Kidney (tissue), 14 donors: ENCODE data around the gene SMARCC2. TPM values are rescaled to one million over a fixed set of nuclear protein-coding genes. Genes with fewer than 3 reads are reported as not detected.

Experiments used
- DNase-seq, 5 donors: peaks; one replicate each; pipeline ENCODE4 v3.0.0-alpha.2; 2013 to 2020
- FAIRE-seq: peaks from 2 replicates; lab custom pipeline; 2012; peaks lifted over from hg19 to GRCh38; lab: Jason Lieb, UNC
- H3K27ac ChIP-seq, 2 donors: one replicate each; pipeline ENCODE4 v1.7.0; 2013; ENCODE audit warnings: low read depth in 2 of 2, low read length in 2 of 2, inconsistent platforms in 1 of 2
- H3K27me3 ChIP-seq: one replicate; pipeline ENCODE4 v1.7.1; 2013; ENCODE audit warnings: low read length, inconsistent platforms; ENCODE audit not compliant: control insufficient read depth, insufficient read depth
- H3K36me3 ChIP-seq, 3 donors: one replicate each; pipeline versions ENCODE4 v1.7.0 to v1.7.1; 2013; ENCODE audit warnings: low read length in 3 of 3, control low read depth in 1 of 3, inconsistent platforms in 1 of 3; ENCODE audit not compliant: insufficient read depth in 3 of 3, control insufficient read depth in 2 of 3
- H3K4me1 ChIP-seq, 3 donors: one replicate each; pipeline versions ENCODE4 v1.7.0 to v1.7.1; 2013; ENCODE audit warnings: low read length in 3 of 3, inconsistent platforms in 1 of 3, low read depth in 1 of 3; ENCODE audit not compliant: control insufficient read depth in 2 of 3, insufficient read depth in 2 of 3
- H3K4me3 ChIP-seq, 3 donors: one replicate each; pipeline versions ENCODE4 v1.7.0 to v1.8.1; 2013; ENCODE audit warnings: low read length in 3 of 3, control low read depth in 1 of 3, inconsistent platforms in 1 of 3
- H3K9ac ChIP-seq, 3 donors: one replicate each; pipeline versions ENCODE4 v1.7.0 to v1.7.1; 2013; ENCODE audit warnings: low read length in 3 of 3, control low read depth in 1 of 3, inconsistent platforms in 1 of 3
- H3K9me3 ChIP-seq, 3 donors: one replicate each; pipeline versions ENCODE4 v1.7.0 to v1.7.1; 2013; ENCODE audit warnings: low read length in 3 of 3, control low read depth in 1 of 3, inconsistent platforms in 1 of 3; ENCODE audit not compliant: control insufficient read depth in 2 of 3, insufficient read depth in 1 of 3
- CTCF ChIP-seq: IDR thresholded peaks from 3 replicates; pipeline ENCODE4 v1.5.1; 2012; ENCODE audit warnings: mild to moderate bottlenecking, moderate library complexity, borderline replicate concordance; ENCODE audit not compliant: insufficient read depth; ENCODE audit errors: extremely low read depth
- intact Hi-C: fragments of 100-400 bp; cut with DNase I; formaldehyde crosslinking; loops from one replicate; pipeline ENCODE4 v1.11.1; 2022
- polyA plus RNA-seq: library from polyadenylated mRNA; stranded (reverse); fragments of 350-450 nt; fragmentation: Illumina TruSeq; extraction: RNeasy Lipid Tissue Mini Kit (QIAGEN cat#74804); gene quantifications from one replicate; pipeline ENCODE4 v1.2.3, GENCODE V29; 2014; ENCODE audit warnings: low read depth, low replicate concordance; ENCODE audit not compliant: insufficient read depth
- total RNA-seq: library from RNA; stranded (reverse); fragmentation: NEBNext Ultra II Directional; extraction: Animal tissue kit (Norgen Biotek cat#: 25700); gene quantifications from one replicate; pipeline ENCODE4 v1.2.1, GENCODE V29; 2021
- donor health status: control.
- donor health status: control.
- donor health status: control.
- donor health status: control.
- donor health status: control.
- donor health status: DM: yes; HTN: yes; CAD: no.
- donor health status: Normal renal cell carcinoma (clear cell type).

SMARCC2 gene
- total and polyA plus RNA-seq, 2 donors from 2014 or later = 18.8 to 112 TPM

DNA sequence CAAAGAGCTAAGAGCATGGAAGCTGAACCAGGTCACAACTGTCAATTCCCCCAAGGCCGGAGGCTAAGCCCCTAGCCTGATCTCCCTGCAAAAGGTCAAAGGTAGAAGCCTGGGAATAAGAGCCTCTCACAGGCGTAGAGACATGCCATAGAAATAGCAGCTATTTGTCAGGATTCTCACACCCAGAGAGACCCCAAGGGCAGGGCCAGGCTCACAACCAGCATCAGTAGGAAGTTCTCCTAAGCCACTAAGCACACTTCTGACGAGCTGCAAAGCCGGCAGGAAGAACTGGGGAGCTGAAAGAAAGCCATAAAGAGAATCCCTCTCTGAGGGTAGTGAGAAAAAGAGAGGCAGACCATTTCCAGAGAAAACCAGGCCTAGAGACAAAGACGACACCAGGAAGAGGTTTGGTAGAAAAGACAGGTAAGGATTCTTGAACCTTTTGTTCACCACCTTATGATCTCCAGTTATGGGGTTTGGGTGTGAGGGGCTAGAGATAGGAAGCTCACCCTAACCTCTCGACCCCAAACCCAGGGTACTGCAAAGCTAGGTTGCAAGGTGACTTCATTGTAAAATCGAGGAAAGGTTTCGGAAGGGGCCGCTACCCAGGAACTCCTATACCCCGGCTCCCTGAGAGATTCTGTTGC lies 1.0 kb downstream of the SMARCC2 start:
- DNase-seq = peak in 1 of 5 donors; percentile 39

GRCh38 chr12:56186957-56187356 lies 2.3 kb downstream of the SMARCC2 start:
- FAIRE-seq = no peak

More for the DNA sequence above, 1.0 kb downstream of the SMARCC2 start:
- no peak for FAIRE-seq
- H3K27ac ChIP-seq = peak overlapping the region; percentile 25 to 88
- peaks cover 0 to 19% (median 10%) of the 10 kb centered on the region in 3 donors for H3K4me1 ChIP-seq
- TF ChIP-seq CTCF = no peak
- intact Hi-C loops = loop anchor here (10.0 kb wide), 1 partner anchor 63 kb away; the partner anchor contains the start of gene ESYT1
- peak overlapping the region; percentile 46 to 82 (median 72) for H3K9ac ChIP-seq
- H3K4me3 ChIP-seq = peak overlapping the region; percentile 61 to 95 (median 78)
- no peaks in the 10 kb centered on the region for H3K27me3 ChIP-seq
- H3K9me3 ChIP-seq = no peaks in the 10 kb centered on the region
- peaks cover 5 to 23% (median 19%) of the 10 kb centered on the region in 3 donors for H3K36me3 ChIP-seq

DNA sequence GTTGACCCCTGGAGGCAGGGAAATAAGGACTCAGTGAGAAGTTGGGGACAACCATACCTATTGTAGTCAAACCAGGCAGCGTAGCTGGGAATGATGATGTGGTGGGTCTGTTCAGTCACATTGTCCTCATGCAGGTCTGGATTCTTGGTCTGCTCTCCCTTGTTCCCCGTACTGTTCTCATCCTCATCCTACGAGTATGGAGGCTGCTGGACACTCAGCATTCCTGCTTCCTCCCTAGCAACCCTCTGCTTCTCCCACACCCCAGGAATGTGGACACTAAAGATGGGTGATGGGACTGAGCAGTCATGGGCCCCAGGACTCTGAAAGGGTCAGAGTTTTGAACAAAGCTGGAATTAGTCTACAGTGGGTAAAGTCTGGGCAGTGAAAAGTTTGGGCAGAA lies 10.9 kb downstream of the SMARCC2 start:
- no peak for FAIRE-seq
- no peaks in the 10 kb centered on the region for H3K4me1 ChIP-seq
- H3K9ac ChIP-seq = no peak overlapping the region
- intact Hi-C loops = no loop called here
- no peaks in the 10 kb centered on the region for H3K27me3 ChIP-seq
- no peaks in the 10 kb centered on the region for H3K9me3 ChIP-seq
- no peak overlapping the region for H3K4me3 ChIP-seq
- H3K36me3 ChIP-seq = peaks cover 15 to 53% (median 43%) of the 10 kb centered on the region in 3 donors
- TF ChIP-seq CTCF = no peak
- no peak for DNase-seq
- H3K27ac ChIP-seq = no peak overlapping the region

More at GRCh38 chr12:56186957-56187356, 2.3 kb downstream of the SMARCC2 start:
- H3K36me3 ChIP-seq = peaks cover 5 to 24% (median 19%) of the 10 kb centered on the region in 3 donors
- H3K9me3 ChIP-seq = no peaks in the 10 kb centered on the region
- TF ChIP-seq CTCF = no peak
- intact Hi-C loops = loop anchor here (10.0 kb wide), 1 partner anchor 62 kb away; the partner anchor contains the start of gene ESYT1
- H3K27me3 ChIP-seq = no peaks in the 10 kb centered on the region
- H3K4me3 ChIP-seq = no peak overlapping the region
- no peak overlapping the region for H3K27ac ChIP-seq
- DNase-seq = no peak
- H3K4me1 ChIP-seq = peaks cover 0 to 19% (median 10%) of the 10 kb centered on the region in 3 donors
- H3K9ac ChIP-seq = no peak overlapping the region
